HG02571 (cell line): Measurements from ENCODE around the gene LMCD1.

Source experiments
- ATAC-seq: cut with Tn5 transposase; IDR thresholded peaks from one replicate; pipeline ENCODE4 v1.9.1; 2021; ENCODE audit warnings: mild to moderate bottlenecking, moderate library complexity; ENCODE audit not compliant: unreplicated experiment

Gene LMCD1

DNA sequence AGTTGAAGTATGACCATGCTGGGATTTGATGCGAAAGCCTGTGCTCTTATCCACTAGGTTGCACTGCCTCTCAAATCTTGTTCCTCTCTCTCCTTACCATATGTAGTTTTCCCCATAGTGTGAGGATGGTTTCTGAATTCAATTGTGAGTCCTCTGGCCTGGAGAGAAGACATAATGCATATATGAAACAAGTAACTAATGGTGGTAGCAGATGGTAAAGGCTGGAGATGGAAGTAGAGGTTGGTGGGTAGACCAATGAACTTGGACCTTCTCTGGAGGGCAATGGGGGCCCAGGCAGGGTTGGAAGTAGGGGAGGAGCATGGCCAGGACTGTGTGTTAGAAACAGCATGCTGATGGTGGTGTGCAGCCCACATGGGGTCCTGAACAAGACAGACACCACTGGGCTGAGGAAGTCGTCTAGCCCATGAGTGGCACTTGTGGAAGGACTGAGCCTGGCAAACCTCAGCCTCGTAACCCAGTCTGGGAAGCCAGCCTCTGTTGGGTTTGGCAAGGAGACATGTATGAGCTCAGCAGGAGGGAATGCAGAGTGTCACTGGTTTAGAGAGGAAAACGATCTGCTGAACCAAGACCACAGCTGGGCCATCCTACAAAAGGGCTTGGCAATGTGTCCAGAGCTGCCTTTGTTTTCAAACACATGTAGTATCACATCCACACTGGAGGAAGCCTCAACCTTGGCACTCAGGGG, 18.5 kb upstream of the LMCD1 start:
- no peak for ATAC-seq

- ATAC-seq: no peak
Measured at GRCh38 chr3:8484409-8485140, 17.0 kb upstream of the LMCD1 start.

DNA sequence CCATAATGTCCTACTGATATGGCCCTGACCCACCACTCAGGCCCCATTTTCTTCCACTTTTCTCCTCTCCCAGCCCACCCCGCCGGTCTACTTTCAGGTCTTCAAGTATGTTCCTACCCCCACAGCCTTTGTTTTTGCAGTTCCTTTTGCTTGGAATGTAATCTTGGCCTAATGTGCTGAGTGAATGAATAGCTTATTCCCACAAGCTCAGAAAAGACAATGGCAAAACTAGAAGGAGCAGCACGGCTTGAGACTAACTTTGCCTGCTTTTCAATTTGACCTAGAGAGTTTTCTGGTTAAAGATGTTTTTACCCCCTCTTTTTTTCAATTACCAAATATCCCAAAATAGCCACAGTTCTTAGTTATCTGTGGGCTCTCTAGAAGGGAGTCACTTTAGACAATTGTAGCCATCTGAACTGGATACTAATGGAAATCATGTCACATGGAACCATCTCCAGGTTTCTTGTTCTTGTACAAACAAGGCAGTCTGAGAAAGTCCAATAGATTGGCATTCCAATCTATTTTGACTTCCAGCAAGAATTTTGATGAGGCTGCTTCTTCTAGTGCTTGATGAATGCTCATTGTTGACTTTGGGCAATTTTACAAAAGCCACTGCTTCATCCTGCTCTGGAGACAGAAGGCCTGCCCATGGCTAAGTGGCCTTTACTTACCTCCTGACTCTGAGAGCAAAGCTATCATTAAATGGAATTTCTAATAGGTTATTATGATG, 16.3 kb upstream of the LMCD1 start:
- ATAC-seq: no peak

- ATAC-seq: no peak
Measured at GRCh38 chr3:8485943-8486342, 15.7 kb upstream of the LMCD1 start.

- no peak for ATAC-seq
Measured at GRCh38 chr3:8486434-8486833, 15.2 kb upstream of the LMCD1 start.

DNA sequence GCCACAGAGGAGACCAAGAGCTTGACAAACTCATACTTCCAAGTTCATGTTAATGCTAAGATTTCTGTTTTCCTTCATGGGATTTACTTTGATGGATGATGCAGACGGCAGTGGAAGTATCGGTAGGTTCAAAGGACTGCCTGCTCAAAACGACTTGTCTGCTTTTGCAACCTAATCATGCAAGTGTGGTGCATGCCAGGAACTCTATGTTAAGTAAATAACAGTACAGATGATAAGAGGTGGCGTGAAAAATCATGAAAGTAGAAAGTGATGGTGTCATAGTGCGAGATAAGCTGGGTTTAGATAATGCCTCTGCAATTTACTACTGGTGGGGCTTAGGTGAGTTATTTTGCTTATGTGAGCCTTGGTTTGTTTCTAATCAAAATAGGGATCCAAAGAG, 14.7 kb upstream of the LMCD1 start:
- no peak for ATAC-seq

GRCh38 chr3:8488411-8488810, 13.2 kb upstream of the LMCD1 start:
- ATAC-seq: no peak

DNA sequence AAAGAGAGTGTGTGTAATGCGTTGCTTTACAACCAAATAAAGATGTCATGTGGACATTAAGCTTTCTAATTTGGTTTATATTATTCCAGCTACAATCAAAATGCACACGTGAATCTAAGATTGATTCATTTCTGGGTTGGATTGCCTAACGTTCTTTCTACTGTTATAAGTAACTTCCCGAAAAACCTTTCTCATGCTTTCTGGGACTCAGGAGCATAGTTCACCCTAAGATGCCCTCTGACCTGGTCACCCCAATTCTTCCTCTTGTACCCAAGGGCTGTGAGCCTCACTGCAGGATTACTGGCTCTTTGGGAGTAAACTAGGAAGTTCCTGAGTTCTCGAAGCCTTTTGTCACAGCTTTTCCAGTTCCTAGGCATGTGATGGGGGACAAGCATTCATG, 12.7 kb upstream of the LMCD1 start:
- ATAC-seq: no peak

- ATAC-seq: no peak
Measured at GRCh38 chr3:8489278-8489792, 12.3 kb upstream of the LMCD1 start.

GRCh38 chr3:8490079-8490552, 11.5 kb upstream of the LMCD1 start:
- no peak for ATAC-seq

- ATAC-seq: no peak
Measured at GRCh38 chr3:8491271-8492144, 10.1 kb upstream of the LMCD1 start.

GRCh38 chr3:8492744-8493511, 8.7 kb upstream of the LMCD1 start:
- no peak for ATAC-seq

- ATAC-seq: no peak
Measured at GRCh38 chr3:8493744-8494143, 7.9 kb upstream of the LMCD1 start.

DNA sequence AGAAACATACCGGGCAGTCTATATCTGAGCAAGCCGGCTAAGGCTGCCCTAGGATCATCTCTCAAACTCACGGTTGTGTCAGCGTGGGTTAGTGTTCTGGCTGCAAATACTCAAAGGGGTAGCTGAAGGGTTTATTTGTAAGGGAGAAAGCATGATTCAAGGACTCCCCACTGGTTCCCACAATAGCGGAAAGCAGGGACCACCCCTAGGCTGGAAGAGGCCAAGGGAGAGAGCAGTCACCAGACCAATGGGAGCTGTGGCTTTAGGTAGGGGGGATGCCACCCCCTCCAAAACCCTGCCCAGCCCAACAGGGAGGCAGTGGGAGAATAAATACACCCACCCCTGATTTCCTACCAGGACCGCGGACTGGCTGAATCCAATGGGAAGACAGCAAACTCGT, 7.3 kb upstream of the LMCD1 start:
- no peak for ATAC-seq

GRCh38 chr3:8497582-8497981, 4.0 kb upstream of the LMCD1 start:
- ATAC-seq: no peak

GRCh38 chr3:8499181-8499611, 2.4 kb upstream of the LMCD1 start:
- ATAC-seq: no peak

GRCh38 chr3:8500319-8500988, 1.2 kb upstream of the LMCD1 start:
- no peak for ATAC-seq

DNA sequence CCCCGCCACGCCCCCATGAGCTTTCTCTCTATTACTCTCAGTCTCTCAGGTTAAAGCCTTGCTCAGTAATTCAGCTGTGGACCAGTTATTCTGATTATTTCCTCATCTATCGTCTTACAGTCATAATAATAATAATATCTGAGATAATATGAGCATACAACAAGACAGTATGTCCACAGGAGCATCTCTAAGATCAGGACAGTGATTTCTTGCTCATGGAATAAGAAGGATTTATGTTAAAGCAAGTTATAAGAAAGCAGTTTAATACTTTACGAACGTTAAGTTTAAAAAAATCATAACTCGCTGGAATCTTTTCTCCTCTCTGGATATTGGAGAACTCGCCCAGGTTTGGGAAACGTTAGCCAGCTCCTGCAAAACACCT, 643 bp upstream of the LMCD1 start:
- ATAC-seq: no peak

GRCh38 chr3:8503461-8503860, 1.8 kb downstream of the LMCD1 start:
- no peak for ATAC-seq
